SKM-1 treated with dmso at 0.1 percent for 144 hours (cell line): ENCODE data around the gene KRT6C.
"Not testable (repeated sequence)": the region's sequence is repeated elsewhere in the genome, so short reads cannot be mapped to it uniquely, and the experiment has no call there.

ENCODE experiments used
- DNase-seq: peaks from one replicate; lab custom pipeline; 2025; ENCODE audit not compliant: unreplicated experiment; lab: John Stamatoyannopoulos, UW

Gene KRT6C

DNA sequence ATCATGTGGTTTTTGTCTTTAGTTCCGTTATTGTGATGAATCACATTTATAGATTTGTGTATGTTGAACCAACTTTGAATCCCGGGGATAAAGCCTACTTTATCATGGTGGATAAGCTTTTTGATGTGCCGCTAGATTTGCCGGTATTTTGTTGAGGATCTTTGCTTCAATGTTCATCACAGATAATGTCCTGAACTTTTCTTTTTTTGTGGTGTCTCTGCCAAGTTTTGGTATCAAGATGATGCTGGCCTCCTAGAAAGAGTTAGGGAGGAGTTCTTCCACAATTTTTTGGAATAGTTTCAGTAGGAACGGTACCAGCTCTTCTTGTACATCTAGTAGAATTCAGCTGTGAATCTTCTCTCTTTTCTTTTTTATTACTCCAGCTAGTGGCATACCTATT lies 14.7 kb downstream of the KRT6C start:
- no peak for DNase-seq

DNA sequence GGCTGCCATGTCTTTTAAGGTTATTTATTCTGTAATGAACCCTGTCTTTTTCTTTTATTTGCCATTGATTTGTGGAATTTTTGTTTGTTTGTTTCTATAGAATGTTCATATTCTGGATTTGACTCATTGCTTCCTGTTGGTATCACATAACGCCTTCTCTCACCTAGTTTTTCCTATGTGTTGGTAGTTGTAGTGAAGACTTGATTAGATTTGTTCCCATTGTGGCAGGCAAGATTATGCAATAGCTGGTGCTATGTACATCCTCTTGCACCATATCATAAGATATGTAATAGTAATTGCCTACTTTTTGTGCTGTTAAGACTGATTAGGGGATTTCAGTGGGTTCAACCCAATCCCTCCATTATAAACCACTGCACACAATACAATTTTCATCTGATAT lies 17.8 kb downstream of the KRT6C start:
- DNase-seq = no peak

DNA sequence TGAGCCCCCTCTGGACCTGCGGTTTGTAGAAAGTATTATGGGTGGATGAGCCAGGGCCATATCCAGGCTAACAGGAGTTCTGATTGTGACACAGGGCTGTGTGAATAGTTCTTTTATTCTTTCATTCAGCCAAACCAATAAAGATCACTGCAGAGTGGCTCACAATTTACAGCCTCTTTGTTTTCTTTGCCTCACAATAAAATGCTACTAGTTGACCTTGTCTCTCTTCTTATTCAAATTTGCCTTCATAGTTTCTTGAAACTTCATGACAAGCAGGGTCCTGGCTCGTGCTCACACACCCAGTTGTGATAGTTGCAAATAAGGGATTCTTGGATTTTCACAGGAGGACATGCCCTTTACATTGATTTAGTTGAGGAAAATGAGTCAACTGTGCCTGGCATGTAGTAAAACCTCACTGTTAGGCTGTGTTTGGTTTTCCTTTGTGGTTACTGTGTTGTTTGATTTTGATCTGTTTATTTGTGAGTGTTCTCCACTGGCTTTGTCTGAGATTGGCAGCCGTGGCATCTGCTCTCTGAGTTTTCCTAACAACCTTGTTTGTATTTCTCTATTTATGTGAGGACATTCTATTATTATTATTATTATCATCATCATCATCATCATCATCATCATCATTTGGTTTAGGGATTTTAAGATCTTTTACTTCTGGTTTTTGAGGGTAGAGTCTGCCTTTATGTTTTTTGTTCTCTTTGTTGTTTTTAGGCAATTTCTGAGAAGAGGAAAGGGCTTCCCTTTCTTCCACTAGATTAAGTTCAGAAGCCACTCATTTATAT lies 19.0 kb downstream of the KRT6C start:
- no peak for DNase-seq

DNA sequence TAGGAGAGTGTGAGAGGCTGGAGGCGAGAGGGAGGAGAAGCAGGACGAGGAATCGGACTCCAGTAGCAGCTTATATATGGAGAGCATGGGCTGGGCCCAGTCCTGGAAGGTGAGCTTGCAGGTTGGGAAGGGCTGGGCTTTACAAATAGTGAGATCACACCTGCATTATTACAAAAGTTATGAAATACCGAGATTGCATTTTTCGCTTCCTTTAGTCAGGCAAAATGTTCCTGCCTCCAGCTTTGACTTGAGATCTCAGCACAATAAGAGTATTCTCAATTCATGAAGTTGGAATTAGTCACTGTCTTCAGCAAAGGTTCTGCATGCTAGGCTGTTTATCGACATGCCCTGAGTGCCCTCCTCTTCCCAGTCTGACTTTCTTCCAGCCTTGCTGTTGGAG lies 21.5 kb downstream of the KRT6C start, which contains the start of gene KRT6B:
TSS of gene KRT6B (minus strand) at position 46 of the 400 bp plus-strand sequence. CDS start 68 bp downstream, outside the sequence.
- DNase-seq = no peak

DNA sequence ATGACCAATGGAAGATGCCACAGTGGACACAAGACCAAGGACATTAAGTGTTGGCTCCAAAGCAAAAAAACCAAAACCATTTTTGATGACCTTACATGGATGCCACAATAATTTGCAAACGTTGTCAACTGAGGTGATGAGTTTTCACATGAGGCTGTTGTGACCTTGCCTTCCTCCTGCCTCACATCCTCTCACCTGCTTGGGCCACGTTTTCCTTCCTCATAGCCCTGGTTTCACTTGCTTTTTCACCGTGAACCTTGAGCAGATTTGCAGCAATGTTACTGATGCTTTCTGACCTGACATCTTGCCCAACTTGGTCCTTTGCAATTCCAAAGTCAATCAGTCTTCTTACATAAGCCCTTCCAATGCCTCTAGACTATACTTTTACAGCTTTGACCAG lies 25.4 kb downstream of the KRT6C start:
- no peak for DNase-seq

DNA sequence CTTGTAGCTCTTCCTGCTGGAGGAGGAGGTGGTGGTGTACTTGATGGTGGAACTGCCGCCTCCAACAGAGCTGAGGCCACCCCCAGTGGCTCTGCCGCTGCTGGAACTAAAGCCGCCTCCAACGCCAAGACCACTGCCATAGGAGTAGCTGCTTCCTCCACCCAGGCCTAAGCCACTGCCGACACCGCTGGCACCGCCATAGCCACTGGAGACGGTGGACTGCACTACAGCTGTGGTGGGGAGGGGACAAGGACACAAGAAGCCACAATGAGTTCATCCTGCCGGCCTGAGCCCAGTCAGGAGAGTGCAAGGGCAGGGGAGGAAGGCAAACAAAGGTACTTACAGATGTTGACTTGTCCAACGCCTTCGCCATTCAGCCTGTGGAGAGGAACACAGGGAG lies 26.4 kb downstream of the KRT6C start:
- DNase-seq = not testable (repeated sequence)

DNA sequence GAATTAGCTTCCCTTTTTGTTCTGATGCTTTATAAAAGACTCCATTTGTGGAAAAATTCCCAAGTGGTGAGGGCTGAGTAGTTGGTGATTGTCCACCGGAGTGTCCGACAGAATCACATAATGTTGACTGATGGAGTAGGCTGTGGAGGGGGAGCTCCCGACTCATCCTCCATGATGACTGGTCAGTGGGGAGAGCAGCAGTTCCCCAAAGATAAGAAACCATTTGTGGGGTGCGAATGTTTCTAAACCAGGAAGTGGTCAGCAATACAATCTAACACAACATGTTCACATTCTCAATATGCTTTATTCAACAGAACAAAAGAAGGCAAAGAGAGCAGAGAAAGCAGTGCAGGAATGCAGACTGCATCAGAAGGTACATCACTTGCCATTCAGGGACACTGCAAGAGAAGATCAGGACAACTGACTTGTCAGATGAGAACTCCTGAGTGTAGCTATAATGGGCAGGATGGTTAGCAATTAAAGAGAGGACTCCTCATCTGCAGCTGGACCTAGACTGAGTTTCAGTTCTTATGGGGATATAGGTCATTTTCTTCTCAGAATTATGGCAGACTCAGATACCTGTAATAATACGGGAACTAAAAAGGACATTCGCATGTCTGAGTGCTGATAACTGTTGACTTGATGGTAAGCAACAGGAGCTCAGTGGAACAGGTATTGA lies 27.1 kb downstream of the KRT6C start:
- DNase-seq = no peak

DNA sequence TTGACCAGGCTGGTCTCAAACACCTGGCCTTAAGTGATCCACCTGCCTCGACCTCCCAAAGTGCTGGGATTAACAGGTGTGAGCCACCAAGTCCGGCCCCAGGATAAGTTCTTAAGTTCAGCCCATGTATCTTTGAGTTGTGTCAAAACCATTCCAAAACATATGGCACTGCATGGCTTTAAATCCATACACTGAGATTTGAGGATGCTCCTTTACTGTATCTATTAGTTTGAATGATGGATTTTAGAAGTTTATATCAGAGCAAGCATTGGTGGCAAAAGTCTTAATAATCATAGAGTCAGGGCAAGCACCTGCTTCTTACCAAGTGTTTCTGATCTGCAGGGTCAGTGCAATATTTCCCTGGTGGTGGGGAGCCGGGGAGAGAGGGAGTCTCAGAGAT lies 27.7 kb downstream of the KRT6C start:
- DNase-seq = no peak

DNA sequence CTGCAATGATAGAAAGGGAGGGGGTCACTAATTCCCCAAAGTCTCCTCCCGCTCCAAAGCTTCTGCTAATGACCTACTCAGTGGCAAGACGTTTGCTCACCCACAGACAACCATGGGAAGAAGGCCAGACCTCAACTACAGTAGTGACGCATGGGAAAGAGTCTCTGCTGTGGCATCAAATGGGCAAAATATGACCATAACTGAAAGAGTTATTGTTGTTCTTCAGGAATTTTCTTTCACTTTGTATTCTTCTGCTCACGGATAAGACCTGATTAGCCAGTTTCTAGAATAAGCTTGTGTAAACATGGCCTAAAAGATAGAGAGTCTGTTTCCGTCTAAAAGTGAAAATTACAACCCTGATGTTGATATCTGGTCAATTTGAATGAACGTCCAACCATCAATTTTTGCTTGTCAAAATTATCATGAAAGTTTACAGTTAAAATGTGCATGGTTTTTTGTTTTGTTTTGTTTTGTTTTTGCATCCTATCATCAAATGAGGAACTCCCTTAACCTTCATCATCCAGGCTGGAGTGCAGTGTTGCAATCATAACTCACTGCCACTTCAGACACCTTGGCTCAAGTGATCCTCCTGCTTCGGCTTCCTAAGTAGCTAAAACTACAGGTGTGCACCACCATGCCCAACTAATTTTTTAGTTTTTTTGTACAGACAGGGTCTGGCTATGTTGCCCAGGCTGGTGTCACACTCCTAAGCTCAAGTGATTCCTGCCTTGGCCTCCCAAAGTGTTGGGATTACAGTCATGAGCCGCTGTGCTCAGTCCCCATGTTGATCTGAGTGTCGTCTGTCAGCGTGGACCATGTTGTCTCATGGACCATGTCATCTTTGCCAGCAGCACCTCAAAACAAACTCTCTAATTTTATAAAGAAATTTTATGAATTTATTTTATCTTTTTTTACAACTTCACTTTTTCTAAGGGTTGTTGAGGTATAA lies 28.7 kb downstream of the KRT6C start:
- DNase-seq = no peak

DNA sequence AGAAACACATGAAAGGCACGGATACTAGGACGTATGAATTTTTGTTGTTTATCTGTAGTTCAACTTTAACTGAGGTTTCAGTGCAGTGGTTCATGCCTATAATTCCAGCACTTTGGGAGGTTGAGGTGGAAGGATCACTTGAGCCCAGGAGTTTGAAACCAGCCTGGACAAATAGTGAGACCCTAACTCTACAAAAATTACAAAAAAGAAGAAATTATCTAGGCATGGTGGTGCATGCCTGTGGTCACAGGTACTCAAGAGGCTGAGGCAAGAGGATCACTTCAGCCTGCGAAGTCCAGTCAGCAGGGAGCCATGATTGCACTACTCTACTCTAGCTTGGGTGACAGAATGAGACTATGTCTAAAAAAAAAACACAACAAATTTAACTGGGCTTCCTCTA lies 29.6 kb downstream of the KRT6C start:
- no peak for DNase-seq

DNA sequence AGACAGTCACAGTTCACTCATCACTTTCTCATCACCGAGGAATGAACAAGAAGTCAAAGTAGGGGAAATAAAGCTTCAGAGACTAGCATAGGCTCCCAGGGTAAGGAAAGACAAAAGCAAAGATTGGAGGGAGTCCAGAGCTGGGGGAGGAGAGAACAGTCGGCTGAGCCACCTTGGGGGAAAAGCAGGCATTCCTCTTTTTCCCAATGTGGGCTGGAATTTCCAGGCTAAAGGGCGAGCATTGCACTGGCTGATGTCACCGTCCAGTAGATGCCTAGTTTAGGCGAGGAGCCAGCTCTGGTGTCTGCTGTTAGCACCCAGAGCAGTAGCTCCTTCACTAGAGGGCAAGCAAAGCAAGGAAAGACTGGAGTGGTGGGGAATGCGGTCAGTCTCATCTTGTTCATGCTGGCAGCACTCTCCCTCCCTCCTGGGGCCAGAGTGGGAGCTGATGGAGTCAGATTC lies 31.0 kb downstream of the KRT6C start:
- DNase-seq = no peak

DNA sequence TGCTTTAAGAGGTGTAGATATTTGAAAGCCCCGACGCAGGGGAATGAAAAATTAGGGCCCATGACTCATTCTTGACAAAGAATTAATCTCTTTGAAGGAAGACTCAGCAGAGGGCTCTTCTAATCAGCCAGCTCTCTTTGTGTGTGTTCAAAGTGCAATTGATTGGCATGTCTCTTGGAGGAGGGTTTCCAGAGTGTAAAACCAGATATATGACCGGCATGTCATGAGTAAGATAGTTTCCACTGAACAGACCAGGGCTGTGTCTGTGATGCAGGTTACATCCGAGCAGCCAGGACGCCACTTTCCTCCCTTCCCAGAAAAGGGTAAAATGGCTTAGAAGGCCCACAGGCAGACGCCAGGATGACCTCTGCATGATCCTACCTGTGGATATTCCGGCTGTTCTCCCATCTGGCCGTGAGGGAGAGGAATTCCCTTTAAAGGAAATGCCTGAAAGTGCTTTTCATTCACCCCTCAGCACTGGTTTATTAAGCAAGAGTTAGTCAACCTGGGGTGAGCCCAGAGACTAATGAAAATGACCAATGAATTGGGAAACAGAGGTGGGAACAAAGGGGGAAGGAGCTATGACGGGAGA lies 32.2 kb downstream of the KRT6C start:
- DNase-seq = no peak

DNA sequence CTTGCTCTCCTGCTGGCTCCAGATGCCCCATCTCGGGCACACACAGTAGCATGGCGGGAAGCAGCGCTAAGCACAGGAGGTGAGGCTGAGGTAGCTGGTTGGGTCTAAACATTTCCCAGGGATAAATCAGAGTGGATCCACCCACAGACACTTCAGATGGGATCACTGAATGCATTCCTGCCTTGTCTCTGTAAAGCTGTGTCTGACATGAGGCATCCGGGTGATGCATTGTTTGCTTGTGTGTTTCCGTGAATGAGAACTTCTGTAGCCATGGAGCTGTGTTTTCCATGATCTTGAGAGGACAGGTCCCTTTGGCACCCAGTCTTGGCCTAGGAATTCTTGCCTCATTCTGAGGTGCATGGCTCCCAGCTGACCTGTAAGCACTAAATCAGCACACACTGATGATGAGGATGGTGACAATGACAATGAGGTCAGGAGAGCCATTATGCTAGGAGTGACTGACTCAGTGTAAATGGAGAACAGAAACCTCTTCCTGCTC lies 32.7 kb downstream of the KRT6C start:
- DNase-seq = no peak

DNA sequence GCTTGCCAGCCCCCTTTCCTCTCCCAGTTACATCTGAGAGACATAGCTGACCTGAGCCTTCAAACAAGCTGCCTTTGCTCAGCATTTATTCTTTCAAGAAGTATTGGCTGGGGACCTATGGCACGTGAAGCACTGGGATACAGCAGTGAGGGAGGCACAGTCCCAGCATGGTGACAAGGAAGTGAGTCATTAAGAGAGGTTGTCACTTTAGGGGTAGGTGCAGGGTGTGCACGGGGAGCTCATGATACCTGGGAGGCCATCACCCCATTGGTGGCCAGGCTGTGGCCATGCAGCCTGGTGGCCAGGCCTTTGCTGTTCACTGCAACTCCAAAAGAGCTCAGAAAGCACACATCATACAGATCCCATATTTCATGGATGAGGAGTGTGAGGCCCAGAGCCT lies 33.8 kb downstream of the KRT6C start:
- no peak for DNase-seq

DNA sequence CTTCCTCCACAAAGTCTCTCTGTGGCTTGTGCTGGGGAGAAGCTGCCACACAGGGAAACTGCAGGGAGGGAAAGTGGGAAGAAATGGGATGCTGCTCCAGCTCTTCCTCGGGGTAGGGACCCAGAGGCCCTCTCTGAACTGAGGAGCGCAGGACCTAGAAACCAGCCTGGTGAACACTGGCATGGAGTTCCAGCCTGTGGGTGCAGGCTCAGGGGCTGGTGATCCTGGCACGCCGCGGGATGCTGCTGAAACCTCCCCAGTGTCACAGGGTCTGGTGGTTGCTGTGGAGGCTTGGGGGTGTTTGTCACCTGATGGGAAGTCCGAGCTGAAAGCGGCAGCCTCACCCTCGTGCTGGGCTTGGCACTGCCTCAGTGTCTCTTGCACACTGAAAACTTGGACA lies 34.2 kb downstream of the KRT6C start:
- DNase-seq = no peak

DNA sequence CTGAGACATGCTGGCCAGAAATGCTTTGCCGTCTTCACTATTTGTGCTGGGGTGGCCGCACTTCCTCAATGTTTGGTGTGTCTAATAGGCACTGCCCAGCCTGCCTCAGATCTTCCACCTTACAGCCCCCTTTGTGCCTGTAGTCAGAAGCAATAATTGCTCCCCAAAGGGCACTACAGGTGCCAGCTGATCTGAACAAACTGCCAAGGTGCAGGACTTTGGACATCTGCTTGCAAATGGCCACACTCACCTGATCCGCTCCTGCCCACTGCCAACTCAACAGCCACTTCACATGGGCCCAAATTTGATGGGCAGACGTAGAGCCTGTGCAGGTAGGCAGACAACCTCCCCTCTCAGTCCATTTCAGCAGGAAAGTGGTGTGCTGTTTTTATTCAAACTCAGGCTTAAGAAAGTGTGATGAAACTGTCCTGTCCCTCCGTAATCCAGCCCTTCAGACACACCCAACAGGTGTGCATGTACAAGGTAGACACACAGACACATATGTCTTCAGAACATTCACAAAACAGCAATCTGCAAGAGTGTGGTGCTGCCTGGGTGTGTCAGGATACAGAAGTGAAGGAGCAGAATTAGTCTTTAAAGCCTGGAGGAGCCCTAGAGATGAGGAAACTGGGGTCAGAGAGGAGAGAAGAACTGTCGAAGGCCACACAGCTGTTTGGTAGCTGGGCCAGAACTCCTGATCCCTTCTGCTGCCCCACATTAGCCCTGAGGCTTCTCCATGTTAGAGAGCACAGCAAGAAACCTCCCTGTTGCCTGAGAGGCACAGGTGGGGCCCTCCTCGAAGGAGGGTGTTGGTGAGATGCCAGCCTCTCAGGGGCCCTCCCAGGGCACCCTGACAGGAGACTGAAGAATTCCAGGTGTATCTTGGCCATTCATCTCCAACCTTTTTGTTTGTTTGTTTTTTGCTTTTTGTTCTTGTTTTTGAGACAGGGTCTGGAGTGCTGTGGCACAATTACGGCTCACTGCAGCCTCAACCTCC lies 35.0 kb downstream of the KRT6C start:
- no peak for DNase-seq

DNA sequence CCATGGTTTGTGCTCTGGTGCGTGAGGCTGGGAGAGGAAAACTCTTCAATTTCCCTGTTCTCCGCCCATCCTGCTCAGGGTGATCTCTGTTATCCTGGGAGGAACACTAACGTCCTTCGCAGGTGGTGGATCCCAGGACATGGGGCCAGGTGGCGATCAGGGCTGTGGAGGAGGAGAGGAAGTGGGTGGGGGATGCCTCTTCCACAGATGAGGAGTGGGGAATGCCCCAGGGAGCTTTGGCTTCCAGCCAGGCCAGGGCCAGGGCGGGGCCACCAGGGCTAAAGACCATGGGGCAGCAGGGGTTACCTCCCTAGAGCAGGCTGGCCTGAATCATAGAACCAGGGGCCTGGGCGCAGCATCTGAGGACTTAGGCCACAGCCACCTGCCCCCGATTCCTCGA lies 36.1 kb downstream of the KRT6C start:
- no peak for DNase-seq

DNA sequence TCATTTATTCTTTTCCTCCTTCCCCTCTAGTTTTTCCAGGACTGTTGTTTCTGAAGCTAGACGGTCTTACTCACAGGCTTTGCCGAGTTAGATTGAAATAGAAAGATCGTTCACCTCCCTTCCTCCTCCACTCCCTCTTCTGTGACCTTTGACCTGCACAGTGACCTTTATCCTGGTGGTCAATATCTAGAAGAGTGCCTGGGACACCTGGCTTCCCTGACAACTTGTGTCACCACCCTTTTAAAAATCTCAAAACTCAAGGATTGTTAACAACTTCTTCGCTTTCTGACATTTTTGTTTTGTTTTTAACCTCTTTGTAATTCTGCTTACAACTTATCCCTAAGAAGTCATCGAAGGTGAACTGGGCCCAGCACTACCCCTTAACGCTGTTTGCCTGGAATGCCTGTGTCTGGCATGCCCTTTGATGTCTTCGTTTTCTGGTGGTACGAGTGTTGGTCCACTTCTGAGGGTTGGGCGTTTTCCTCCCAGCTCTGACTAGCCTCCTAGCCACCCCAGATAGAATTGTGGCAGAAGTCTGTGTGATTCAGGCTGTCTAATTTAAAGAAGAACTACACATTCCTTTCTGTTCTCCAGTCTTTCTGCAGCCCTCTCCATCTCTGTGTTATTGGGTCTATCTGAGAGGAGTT lies 36.7 kb downstream of the KRT6C start:
- DNase-seq = no peak
